GM11168 (cell line): ENCODE data around the gene MAP3K2.

ENCODE experiments used
- in situ Hi-C: fragments of 300-500 bp; cut with MboI; formaldehyde crosslinking; loops from one replicate; pipeline ENCODE4 v1.12.0; 2022; ENCODE audit warnings: low sequenced_read_pairs; ENCODE audit not compliant: unreplicated experiment

Gene MAP3K2

DNA sequence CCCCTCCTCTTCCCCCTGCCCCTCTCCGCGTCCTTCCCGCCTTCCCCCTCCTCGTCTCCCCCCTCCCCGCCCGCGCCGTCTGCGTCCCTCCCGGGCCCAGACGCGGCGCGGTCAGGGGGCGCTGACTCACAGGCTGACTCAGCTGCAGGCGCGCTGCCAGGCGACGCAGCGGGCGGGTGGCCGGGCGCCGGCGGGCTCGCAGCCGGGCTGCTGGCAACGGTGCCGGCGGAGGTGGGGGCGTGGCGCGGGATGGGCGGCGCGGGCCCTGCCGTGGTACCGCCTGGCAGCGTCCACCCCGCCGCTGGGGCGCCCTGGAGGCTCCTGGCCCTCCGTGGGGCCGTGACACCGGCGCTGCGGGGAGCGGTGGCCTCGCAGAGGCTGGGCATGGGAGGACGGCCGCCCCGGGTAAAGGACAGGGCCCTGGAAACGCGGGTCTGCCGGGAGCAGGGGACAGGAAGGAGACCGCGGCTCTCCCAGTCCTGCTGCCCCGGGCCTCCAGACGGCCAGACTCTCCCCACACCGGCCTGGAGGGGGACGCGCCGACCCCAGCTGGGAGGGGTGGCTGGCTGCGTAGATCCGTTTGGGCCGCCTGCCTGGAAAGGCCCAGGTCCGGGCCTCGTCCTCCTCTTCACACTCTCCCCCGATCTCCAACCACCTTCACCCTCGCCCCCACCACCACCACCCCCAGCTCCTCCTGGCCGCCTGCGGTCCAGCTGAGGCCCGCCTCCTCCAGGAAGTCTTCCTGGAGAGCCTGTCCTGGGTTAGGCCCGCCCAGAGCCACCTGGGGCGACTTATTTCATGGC lies 20.4 kb upstream of the MAP3K2 start:
- in situ Hi-C loops: no loop called here

DNA sequence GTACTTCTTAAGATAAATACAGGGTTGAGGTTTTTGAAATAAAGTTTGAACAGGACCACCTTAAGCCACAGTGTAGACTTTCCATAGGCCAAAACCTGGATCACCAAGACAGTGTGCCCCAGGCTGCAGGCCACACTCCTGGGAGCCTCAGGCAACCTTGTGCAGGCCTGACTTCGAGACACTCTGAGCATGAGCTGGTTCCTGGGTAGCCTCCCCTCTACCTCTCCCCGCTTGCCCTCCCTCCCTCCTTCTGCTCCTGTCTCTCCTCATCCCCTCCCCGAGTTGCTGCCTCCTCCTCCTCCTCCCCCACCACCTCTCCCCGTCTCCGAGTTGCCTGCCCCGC lies 19.9 kb upstream of the MAP3K2 start:
- in situ Hi-C loops: no loop called here

DNA sequence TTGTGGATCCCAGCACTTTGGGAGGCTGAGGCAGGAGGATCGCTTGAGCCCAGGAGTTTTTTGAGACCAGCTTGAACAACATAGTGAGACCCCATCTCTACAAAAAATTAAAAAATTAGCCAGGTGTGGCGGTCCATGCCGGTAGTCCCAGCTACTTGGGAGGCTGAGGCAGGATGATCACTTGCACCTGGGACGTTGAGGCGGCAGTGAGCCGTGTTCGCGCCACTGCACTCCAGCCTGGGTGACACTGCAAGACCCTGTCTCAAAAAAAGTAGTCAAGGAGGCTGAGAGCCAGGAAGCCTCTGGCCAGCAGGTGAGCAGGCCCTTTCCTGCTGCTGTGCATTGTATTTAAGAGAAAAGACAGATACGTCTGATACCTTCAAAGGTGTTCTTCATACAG lies 19.3 kb upstream of the MAP3K2 start:
- in situ Hi-C loops: no loop called here

DNA sequence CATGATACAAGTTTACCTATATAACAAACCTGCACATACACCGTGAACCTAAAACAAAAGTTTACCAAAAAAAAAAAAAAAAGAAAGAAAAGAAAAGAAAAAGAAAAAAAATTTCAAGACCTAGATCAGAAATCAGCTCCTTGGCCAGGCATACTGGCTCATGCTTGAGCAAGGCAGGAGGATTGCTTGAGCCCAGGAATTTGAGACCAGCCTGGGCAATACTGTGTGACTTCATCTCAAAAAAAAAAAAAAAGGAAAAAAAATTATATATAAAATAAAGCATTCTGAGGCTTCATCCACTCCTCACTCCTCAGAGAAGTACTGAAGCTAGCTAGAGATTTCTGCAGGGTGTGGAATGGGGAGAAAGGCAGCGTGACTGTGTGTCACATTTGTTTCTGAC lies 18.7 kb upstream of the MAP3K2 start:
- in situ Hi-C loops: no loop called here

DNA sequence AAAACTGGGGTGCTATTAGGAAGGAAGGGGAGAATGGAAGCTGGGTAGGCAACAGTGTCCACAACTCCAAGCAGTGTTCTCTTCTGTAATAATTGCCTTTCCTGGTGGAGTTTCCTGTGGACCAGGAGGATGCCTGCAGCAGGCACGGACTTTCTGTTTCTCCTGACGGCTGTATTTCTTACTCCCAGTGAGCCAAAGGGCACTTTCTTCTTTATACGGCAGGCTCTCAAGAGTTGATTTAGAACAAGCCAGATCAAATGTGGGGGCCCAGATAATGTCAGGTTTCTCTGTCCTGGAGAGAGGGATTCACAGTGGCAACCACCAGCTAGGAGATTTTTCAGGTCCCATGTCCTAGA lies 17.5 kb upstream of the MAP3K2 start:
- in situ Hi-C loops: no loop called here

DNA sequence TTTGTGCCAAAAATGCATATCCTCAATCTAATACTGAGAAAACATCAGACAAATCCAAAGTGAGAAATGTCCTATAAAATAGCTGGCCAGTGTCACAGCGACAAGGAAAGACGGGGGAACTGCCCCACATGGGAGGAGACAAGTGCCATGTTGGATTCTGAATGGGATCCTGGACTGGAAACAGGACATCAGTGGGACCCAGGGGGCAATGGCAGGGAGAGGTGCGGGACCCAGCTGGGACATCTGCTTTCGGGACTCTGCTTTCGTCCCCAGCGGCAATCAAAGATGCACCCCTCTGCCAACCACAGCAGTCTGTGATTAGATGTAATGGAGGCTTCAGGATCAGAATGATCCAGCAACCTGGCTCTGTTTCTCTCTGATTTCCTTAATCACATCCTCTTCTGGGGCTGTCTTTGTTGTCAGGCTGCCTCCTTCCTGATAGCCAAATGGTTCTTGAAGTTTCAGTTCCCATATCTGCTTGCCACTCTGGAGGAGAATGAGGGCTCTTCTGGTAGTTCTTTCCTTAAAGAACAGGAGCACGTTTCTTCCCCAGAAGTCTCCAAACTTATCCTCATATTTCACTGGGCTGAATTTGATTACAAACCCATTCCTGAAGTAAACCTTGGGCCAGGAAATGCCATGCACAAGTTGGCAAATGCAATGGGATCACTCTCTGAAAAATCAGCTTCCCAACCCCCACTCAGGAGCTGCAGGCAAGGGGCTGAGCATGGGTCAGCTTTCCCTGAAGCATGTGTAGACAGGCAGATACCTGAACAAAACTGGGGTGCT lies 16.9 kb upstream of the MAP3K2 start:
- in situ Hi-C loops: no loop called here

DNA sequence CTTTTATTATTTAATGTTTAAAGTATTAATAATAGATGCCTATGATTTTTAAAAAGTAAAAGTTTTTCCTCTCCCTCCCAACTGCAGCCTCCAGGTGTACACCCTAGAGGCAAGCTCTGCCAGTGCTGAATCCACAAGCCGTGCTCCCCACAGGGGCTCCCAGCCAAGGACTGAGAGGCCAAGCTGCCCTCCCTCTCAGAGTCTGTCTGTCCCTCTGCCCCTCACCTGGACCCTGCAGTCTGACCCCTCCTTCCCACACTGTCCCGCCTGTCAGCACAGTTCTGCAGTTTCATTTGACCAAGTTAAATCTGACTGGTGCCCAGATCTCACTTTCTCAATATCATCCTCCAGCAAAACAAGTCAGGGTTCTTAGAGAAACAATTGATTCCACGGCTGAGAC lies 15.7 kb upstream of the MAP3K2 start:
- in situ Hi-C loops: no loop called here

DNA sequence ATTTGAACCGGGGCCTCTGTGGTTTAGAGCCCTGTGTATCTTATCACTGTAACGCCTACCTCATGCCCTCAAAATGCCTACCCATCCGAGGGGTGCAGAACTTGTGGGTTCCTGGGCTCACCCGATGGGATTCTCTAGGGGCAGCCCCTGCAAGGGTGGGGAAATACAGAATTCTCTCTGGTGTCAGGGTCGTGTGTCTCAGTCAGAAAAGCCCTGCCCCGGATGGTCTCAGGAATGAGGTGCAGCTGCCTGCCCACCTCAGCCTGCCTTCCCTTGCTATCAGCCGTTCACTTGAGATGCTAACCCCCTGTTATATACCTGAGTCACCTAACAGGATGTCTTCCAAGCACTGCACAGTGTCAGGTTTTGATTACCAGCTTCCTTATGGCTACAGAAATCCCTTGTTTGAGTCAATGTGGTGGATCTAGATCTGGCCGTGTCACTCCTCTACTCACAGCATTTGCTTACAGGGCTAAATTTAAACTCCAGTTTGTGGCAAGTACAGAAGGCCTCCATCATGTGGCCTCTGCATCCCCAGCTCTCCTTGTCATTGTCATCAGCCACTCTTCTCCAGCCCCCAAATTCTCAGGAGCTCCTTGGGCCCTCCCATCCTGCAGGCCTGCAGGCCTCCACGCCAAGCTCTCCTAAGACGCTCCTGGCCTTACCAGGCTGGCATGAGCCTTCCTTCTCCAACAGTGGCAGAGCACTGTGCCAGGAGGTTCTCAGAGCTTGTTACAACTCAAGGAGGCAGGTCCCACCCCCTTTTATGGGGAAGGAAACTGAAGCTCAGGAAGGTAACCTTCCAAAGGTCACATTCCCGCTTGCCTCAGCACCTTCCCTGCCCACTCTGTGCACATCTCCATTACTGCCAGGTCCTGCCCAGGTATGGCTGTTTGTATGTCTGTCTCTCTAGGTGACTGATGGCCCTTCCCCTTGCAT lies 14.3 kb upstream of the MAP3K2 start:
- in situ Hi-C loops: no loop called here

DNA sequence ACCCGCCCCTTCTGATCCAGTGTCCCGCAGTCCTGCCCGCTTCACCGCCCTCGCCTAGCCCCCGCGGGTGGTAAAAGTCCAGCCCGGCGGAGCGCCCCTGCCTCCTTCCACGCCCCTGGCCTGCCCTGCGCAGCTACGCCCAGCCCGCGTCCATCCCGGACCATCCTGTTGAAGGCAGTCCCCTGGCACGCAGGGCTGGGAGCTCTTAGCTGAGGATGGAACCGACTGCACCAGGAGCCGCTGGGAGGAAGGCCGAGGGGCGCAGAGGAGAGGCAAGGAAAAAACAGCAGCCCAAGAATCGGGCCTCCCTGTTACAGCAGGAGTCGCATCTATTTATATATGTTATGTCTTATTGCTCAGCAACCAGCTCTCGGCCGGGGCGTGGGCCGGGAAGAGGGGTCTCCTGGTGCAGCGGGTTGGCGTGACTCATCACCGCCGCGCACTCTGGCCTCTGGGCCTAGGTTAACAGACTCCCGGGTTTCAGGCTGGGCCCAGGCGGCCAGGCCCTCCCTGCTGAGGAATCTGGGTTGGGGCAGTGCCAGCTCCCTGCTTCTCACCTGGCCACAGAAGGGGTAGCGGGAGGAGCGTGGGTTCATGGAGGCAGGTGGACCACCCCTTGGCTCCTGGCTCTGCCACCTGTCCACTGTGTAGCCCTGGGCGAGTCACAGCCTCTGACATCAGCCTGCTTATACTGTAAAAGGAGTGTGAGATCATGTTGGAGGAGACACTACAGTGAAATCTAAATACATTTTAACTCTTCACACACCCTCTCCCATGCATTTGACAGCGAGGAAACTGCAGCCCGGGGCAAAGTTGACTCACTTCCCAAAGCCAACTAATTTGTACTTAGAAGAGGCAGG lies 13.4 kb upstream of the MAP3K2 start:
- in situ Hi-C loops: no loop called here

DNA sequence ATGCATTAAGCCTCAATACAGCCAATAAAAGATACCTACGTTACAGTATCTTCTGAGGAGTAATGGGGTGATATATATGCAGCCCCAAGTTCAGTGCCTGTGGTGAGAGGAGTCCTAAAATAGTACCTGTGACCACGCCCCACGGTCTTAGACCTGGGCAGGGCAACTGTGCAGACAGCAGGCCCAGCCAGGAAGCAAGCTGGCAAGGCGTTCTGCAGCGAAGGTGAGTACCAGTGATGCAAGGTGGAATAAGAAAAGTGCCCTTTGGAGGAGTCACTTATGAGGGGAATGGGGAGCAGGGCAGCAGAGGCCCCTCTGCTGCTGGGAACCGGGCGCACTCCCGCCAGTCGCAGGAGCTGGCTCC lies 12.7 kb upstream of the MAP3K2 start:
- in situ Hi-C loops: no loop called here

DNA sequence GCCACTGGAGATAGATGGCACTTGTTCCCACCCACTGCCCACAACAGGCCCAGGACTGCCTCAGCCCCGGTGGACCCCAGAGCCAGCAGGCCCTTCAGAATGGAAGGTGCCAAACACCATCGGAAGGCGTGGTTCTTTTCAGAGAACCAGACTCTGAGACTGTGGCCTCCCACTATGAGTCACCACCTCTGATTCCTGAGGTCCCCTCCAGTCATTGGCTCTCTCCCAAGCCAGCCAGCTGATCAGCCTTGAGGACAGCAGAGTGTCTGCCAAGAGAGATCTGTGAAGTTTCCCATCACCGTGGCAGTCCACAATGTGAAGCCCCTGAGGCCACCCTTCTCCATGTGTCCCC lies 10.4 kb upstream of the MAP3K2 start:
- in situ Hi-C loops: no loop called here

DNA sequence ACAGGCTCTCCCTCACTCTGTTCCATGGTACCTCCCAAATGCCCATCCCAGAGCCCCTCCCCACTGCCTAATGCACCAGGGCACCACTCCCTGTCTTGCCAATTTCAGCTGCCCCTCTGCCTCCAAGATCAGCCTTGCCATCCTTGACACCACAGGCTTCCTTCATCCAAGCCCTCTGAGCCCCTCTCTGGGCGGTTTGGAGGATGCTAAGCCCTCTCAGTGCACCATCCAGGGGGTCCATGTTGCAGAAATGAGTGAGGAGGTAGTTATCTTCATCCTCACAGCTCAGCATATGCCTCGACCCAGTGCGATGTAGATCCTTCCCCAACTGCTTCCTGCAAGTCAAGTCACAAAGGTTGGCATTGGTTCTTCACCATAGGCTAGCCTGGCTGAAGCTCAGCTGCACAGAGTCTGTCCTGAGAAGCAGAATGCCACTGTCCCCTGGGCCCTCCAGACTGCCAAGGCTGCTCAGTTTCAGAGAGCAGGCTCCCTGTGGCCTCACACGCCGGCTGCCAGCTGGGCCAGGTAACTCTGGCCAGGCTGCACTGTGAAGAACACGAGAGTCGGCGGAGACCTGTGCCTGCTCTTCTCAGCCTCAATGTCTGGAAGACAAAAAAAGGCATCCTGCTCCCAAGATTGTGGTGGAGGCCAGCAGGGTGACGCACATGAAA lies 9.9 kb upstream of the MAP3K2 start:
- in situ Hi-C loops: no loop called here

DNA sequence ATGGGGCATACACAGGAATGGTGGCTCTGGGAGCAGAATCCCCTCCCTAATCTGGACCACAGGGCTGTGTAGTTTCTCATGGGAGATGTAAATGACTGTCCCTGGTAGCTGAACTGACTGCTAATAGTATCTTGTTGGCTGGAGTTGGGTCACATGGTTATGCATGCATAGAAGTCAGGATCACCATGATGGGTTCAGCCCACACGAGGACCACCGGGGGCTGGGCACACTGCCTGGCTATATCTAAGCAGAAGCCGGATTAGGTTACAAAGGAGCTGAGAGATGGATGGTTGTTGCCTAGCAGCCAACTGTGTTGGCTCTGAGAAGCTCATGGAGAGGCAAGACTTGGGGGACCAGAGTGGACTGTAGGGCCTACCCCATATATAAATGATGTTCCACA lies 6.7 kb upstream of the MAP3K2 start:
- in situ Hi-C loops: no loop called here

DNA sequence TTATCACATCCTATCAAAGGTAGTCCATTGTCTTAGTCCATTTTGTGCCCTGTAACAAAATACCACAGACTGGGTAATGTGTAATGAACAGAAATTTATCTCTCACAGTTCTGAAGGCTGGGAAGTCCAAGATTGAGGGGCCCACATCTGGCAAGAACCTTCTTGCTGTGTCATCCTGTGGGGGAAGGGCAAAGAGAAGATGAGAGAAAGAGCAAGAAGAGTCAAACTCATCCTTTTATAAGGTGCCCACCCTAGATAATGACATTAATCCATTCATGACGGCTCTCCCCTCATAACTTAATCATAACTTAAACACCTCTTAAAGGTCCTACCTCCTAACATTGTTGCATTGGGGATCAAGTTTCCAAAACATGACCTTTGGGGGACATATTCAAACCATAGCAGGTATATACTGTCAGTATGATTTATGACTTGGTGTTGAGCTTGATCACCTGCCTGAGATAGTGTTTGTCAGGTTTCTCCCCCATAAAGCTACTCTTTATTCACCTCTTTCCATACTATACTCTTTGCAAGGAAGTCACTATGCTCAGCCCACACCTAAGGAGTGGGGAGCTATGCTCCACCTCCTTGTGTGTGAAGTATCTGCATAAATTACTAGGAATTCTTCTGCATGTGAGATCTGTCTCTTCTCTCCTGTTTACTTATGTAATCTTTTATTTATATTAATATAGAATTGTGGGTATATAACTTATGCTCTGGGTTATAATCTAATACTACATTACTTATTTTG lies 5.2 kb upstream of the MAP3K2 start:
- in situ Hi-C loops: no loop called here

DNA sequence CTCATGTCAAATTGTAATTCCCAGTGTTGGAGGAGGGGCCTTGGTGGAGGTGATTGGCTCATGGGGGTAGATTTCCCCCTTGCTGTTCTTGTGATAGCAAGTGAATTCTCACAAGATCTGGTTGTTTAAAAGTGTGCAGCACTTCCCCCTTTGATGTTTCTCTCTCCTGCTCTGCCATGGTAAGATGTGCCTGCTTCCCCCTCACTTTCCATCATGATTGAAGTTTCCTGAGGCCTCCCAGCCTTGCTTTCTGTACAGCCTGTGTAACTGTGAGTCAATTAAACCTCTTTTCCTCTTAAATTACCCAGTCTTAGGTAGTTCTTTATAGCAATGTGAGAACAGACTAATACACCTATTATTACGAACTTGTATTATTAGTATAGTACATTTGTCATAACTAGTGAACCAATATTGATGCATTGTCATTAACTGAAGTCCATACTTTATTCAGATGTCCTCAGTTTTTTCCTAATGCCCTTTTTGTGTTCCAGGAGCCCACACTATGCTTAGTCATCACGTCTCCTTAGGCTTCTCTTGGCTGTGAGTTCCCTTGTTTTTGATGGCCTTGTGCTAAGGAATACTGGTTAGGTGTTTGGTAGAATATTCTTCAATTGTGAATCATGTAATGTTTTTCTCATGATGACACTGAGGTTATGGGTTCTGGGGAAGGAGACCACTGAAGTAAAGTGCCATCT lies 4.5 kb upstream of the MAP3K2 start:
- in situ Hi-C loops: no loop called here

DNA sequence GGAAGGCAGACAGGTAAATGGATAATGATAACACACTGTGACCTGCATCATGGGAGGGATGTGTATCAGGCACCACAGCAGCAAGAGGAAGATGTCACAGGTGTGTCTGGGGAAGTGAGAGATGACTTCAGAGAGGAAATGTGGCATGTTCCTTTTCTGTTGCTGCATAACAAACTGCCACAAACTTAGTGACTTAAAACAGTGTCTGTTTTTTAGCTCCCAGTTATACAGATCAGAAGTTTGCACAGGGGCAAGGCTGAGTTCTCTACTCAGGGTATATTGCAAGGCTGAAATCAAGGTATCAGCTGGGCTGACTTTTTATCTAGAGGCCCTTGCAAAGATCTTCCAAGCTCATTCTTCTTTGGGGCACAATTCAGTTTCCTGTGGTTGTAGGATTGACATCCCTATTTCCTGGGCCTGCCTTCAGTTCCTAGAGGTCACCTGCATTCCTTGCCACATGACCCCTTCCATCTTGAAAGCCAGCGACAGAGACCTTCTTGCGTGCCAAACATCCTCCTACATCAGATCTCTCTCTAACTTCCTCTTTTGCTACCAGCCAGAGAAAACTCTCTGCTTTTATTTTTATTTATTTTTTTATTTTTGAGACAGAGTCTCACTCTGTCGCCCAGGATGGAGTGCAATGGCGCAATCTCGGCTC lies 2.1 kb upstream of the MAP3K2 start:
- in situ Hi-C loops: no loop called here

DNA sequence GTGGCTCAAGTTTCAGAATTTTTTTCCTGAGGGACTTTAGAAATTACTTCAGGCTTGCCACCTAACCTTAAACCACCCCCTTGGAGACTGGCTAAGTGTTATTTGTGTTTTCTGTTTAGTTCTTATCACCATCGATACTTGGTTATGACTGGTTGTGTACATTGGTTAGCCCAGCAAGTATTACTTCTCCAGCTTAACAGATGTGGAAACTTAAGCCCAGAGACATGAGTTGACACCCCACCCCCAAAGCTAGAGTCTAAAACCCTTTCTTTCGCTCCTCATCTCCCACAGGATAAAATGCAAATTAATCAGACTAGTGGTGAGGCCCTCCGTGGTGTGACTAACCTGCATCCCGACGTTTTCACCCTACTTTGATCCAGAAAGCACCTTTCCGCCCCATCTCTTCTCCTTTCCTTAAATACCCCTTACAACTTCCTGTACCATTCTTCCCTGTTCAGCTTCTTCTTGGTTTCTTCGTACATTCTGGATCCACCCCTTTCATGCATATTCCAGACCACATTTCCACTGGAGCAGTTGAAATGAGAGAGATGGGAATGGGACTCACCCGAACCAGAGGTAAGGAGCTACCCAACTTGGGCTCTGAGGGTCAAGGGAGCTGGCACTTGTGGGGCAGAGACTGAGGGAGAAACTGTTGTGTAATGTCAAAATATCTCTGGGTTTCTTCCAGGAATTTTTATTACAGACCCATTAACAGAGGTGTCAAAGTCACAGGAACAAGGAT lies 819 bp upstream of the MAP3K2 start:
- in situ Hi-C loops: no loop called here
